ENCODE measurements around the gene SAMD10. TPM values are rescaled to one million over a fixed set of nuclear protein-coding genes. Genes with fewer than 3 reads are reported as not detected.

The SAMD10 gene
- polyA plus RNA-seq, 1 of the 3 experiments (the other 2 are of a cell fraction): 11.6 TPM

DNA sequence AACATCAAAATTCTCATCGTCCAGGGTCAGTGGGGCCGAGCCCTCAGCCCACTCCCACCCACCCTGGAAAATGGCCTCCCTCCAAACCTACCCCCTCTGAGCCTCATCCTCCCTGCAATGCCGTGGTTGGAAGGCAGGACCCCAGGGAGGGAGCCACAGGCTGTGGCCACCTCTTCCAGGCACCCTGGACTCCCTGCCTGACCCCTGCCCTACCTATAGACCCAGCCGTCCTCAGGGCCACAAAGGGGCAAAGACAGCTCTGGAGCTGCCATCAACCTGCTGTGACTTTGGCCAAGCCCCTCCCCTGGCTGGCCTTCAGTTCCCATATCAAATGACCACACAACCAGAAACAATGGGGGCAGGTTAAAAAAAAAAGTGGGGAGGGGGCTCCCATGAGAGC is 21.0 kb downstream of the SAMD10 start:
- ChIA-PET CTCF (interaction anchor here (1.0 to 4.8 kb wide), 3 partner anchors 16 to 48 kb away, joined by 5 to 32 read pairs (median 6); partner anchors contain the start of gene PRPF6), POLR2A (no interaction called here)
- H3K9ac ChIP-seq: no peak overlapping the region
- no peaks in the 10 kb centered on the region for H3K27me3 ChIP-seq (ENCODE audit: insufficient read depth)
- 94% methylated on average over 2 of the region's 4 CpGs for WGBS (ENCODE audit: low lambda C conversion rate)
- DNase-seq: no peak
- H3K4me1 ChIP-seq (ENCODE audit: control insufficient read depth in 1 of 2, insufficient read depth in 2 of 2, low read depth in 1 of 2, low read length in 1 of 2): peaks cover 6 to 21% of the 10 kb centered on the region in 2 experiments; a peak in 1 of 4 replicates
- H3F3A ChIP-seq (replicated peaks; ENCODE audit: insufficient read depth): peaks cover 8% of the 10 kb centered on the region
- no peaks in the 10 kb centered on the region for H3K9me2 ChIP-seq
- H2AFZ ChIP-seq (ENCODE audit: low read depth): no peak overlapping the region
- H3K27ac ChIP-seq (ENCODE audit: low read depth in 2 of 2, low read length in 1 of 2): no peak overlapping the region
- no peak overlapping the region for H3K4me2 ChIP-seq
- H3K36me3 ChIP-seq (replicated peaks in 1 of 2; ENCODE audit: control insufficient read depth in 1 of 2, insufficient read depth in 2 of 2, low read length in 1 of 2): peaks cover 0 to 42% of the 10 kb centered on the region in 2 experiments
- TF ChIP-seq RAD21 (IDR thresholded peaks at IDR 0.05; ENCODE audit: low read length): no peak
- no peak for TF ChIP-seq EZH2phosphoT487 (IDR thresholded peaks at IDR 0.05; ENCODE audit: borderline replicate concordance, low read depth)
- TF ChIP-seq EP300 (IDR thresholded peaks at IDR 0.05; ENCODE audit: borderline replicate concordance in 1 of 2, low read depth in 1 of 2, low read length in 1 of 2): no peak
- TF ChIP-seq CTCF (IDR thresholded peaks at IDR 0.05): no peak
- TF ChIP-seq FOSL2 (IDR thresholded peaks at IDR 0.05; ENCODE audit: borderline replicate concordance, low read depth): no peak
- TF ChIP-seq, protein P1, sequence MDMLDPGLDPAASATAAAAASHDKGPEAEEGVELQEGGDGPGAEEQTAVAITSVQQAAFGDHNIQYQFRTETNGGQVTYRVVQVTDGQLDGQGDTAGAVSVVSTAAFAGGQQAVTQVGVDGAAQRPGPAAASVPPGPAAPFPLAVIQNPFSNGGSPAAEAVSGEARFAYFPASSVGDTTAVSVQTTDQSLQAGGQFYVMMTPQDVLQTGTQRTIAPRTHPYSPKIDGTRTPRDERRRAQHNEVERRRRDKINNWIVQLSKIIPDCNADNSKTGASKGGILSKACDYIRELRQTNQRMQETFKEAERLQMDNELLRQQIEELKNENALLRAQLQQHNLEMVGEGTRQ (IDR thresholded peaks at IDR 0.05; ENCODE audit: borderline replicate concordance, low read depth, low read length): no peak
- TF ChIP-seq, protein P2, sequence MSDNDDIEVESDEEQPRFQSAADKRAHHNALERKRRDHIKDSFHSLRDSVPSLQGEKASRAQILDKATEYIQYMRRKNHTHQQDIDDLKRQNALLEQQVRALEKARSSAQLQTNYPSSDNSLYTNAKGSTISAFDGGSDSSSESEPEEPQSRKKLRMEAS (IDR thresholded peaks at IDR 0.05; ENCODE audit: low read depth): no peak
- TF ChIP-seq, protein P3, sequence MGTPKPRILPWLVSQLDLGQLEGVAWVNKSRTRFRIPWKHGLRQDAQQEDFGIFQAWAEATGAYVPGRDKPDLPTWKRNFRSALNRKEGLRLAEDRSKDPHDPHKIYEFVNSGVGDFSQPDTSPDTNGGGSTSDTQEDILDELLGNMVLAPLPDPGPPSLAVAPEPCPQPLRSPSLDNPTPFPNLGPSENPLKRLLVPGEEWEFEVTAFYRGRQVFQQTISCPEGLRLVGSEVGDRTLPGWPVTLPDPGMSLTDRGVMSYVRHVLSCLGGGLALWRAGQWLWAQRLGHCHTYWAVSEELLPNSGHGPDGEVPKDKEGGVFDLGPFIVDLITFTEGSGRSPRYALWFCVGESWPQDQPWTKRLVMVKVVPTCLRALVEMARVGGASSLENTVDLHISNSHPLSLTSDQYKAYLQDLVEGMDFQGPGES (IDR thresholded peaks at IDR 0.05; ENCODE audit: low read depth, low read length): no peak
- TF ChIP-seq NRF1 (IDR thresholded peaks at IDR 0.05; ENCODE audit: low read depth, low read length): no peak
- TF ChIP-seq RXRA (IDR thresholded peaks at IDR 0.05; ENCODE audit: borderline replicate concordance, low read depth): no peak
- no peak for TF ChIP-seq GATA2 (CRISPR knock-in tag; IDR thresholded peaks at IDR 0.05)
- no peak for TF ChIP-seq ELF1 (IDR thresholded peaks at IDR 0.05)
- TF ChIP-seq FOXM1 (IDR thresholded peaks at IDR 0.05; ENCODE audit: low read depth): no peak
- no peak for TF ChIP-seq REST (IDR thresholded peaks at IDR 0.05; ENCODE audit: low read depth, low read length)
- no peak for TF ChIP-seq ZBTB33 (IDR thresholded peaks at IDR 0.05; ENCODE audit: borderline replicate concordance, low read depth)
- TF ChIP-seq FOXJ3 (CRISPR knock-in tag; IDR thresholded peaks at IDR 0.05): no peak
- TF ChIP-seq NFIC (IDR thresholded peaks at IDR 0.05; ENCODE audit: borderline replicate concordance): no peak
- no peaks in the 10 kb centered on the region for H3K9me3 ChIP-seq
- H4K20me1 ChIP-seq (ENCODE audit: insufficient read depth): peaks cover 16% of the 10 kb centered on the region
- H3K79me2 ChIP-seq (ENCODE audit: insufficient read depth): peaks cover 27% of the 10 kb centered on the region
- no peak overlapping the region for H3K4me3 ChIP-seq (ENCODE audit: low read depth in 2 of 2, low read length in 1 of 2)
